HCT116 (cell line): ENCODE data around the gene XPOT. TPM values are rescaled to one million over a fixed set of nuclear protein-coding genes. Genes with fewer than 3 reads are reported as not detected.

Experiments used
- ATAC-seq: fragments of 200-7000 bp; cut with Tn5 transposase; 2 replicates; pipeline ENCODE4 v1.9.1; 2020; ENCODE audit warnings: mild to moderate bottlenecking, moderate library complexity
- BruUV-seq: library from RNA; stranded (reverse); fragments of 400-500 nt; replicated peaks from 2 replicates; lab custom pipeline; 2021; lab: Mats Ljungman, UMichigan
- CTCF ChIA-PET: fragments of 300-600 bp; sonication (Branson Sonifier 250); formaldehyde crosslinking; loops from one replicate; lab custom pipeline; 2021; ENCODE audit warnings: antibody characterized with exemption; lab: Charles Lee
- POLR2A ChIA-PET: fragments of 300-600, 350-600 bp; sonication (Branson Sonifier 250); formaldehyde crosslinking; loops from one replicate; lab custom pipeline; 2021; ENCODE audit warnings: antibody characterized with exemption; lab: Charles Lee
- RAD21 ChIA-PET, 2 experiments: fragments of 300-600 bp; sonication (Branson Sonifier 250); formaldehyde crosslinking; loops; one replicate each; lab custom pipeline; 2023; ENCODE audit warnings: low total read pairs in 2 of 2; ENCODE audit not compliant: uncharacterized antibody in 2 of 2, unreplicated experiment in 2 of 2, low non-redundant PET in 1 of 2; lab: Charles Lee
- DNase-seq: peaks from one replicate; pipeline ENCODE4 v3.0.0-alpha.2; 2010; ENCODE audit warnings: low read depth, low spot score
- H2AFZ ChIP-seq: fragments of 200-600 bp; shearing (Covaris generic), sonication (generic); 2 replicates; pipeline ENCODE4 v1.6.1; 2017; ENCODE audit warnings: low read depth, mixed run types, mixed read lengths, antibody characterized with exemption, low read length; ENCODE audit not compliant: poor library complexity, severe bottlenecking
- H3K27ac ChIP-seq: 2 replicates; pipeline ENCODE4 v1.5.1; 2012; ENCODE audit warnings: low read depth, low read length
- H3K27me3 ChIP-seq: fragments of 200-600 bp; sonication (generic); 2 replicates; pipeline ENCODE4 v1.6.1; 2016; ENCODE audit warnings: mixed run types, low read length, mixed read lengths; ENCODE audit not compliant: insufficient read depth
- H3K36me3 ChIP-seq, 2 experiments: fragments of 200-500 bp in 1 of 2; fragments of 200-600 bp in 1 of 2; sonication (Bioruptor generic) in 1 of 2; sonication (generic) in 1 of 2; 2 replicates each; pipeline versions ENCODE4 v1.5.1 to v1.6.1; 2014 to 2016; ENCODE audit warnings: low read length in 2 of 2, inconsistent platforms in 1 of 2, mixed read lengths in 1 of 2, mixed run types in 1 of 2; ENCODE audit not compliant: insufficient read depth in 2 of 2, control insufficient read depth in 1 of 2
- H3K4me1 ChIP-seq, 2 experiments: fragments of 200-600 bp in 1 of 2; sonication (generic) in 1 of 2; 2 replicates each; pipeline versions ENCODE4 v1.5.1 to v1.6.1; 2012 to 2017; ENCODE audit warnings: low read length in 2 of 2, inconsistent platforms in 1 of 2, mild to moderate bottlenecking in 1 of 2, mixed read lengths in 1 of 2, mixed run types in 1 of 2, moderate library complexity in 1 of 2; ENCODE audit not compliant: insufficient read depth in 2 of 2, control insufficient read depth in 1 of 2
- H3K4me2 ChIP-seq: fragments of 200-600 bp; sonication (generic); 2 replicates; pipeline ENCODE4 v1.6.1; 2017; ENCODE audit warnings: mixed run types, low read length, mixed read lengths
- H3K4me3 ChIP-seq, 2 experiments: fragments of 200-600 bp in 1 of 2; sonication (generic) in 1 of 2; replicated peaks in 1 of 2; 2 replicates each; pipeline ENCODE4 v1.5.1; 2011 to 2016; ENCODE audit warnings: low read length in 2 of 2, control low read depth in 1 of 2, low read depth in 1 of 2, mild to moderate bottlenecking in 1 of 2, mixed read lengths in 1 of 2, mixed run types in 1 of 2
- H3K79me2 ChIP-seq: fragments of 200-600 bp; sonication (generic); 2 replicates; pipeline ENCODE4 v1.6.1; 2017; ENCODE audit warnings: mild to moderate bottlenecking, mixed run types, low read length, moderate library complexity, mixed read lengths; ENCODE audit not compliant: insufficient read depth
- H3K9ac ChIP-seq: fragments of 200-600 bp; sonication (generic); 2 replicates; pipeline ENCODE4 v1.6.1; 2016; ENCODE audit warnings: low read length, mixed read lengths
- H3K9me2 ChIP-seq: fragments of 200-600 bp; sonication (generic), shearing (Covaris generic); 2 replicates; pipeline ENCODE4 v1.6.1; 2017; ENCODE audit warnings: mixed run types, mild to moderate bottlenecking, moderate library complexity; ENCODE audit not compliant: insufficient read depth
- H3K9me3 ChIP-seq, 2 experiments: fragments of 200-500 bp in 1 of 2; fragments of 200-600 bp in 1 of 2; sonication (Bioruptor generic) in 1 of 2; sonication (generic) in 1 of 2; 2 replicates each; pipeline ENCODE4 v1.6.1; 2014 to 2017; ENCODE audit warnings: low read length in 2 of 2, mixed read lengths in 2 of 2, inconsistent platforms in 1 of 2, low read depth in 1 of 2, mild to moderate bottlenecking in 1 of 2, mixed run types in 1 of 2, moderate library complexity in 1 of 2; ENCODE audit not compliant: control insufficient read depth in 1 of 2, insufficient read depth in 1 of 2
- H4K20me1 ChIP-seq: fragments of 200-600 bp; sonication (generic), shearing (Covaris generic); 2 replicates; pipeline ENCODE4 v1.6.1; 2017; ENCODE audit warnings: mixed run types, mild to moderate bottlenecking, moderate library complexity; ENCODE audit not compliant: insufficient read depth
- CEBPB ChIP-seq: IDR thresholded peaks from 2 replicates; pipeline ENCODE4 v1.6.1; 2012; ENCODE audit warnings: low read depth
- CTCF ChIP-seq, 3 experiments: fragments of 200-600 bp in 1 of 3; sonication (generic) in 1 of 3; IDR thresholded peaks in 2 of 3; conservative IDR thresholded peaks in 1 of 3; 2 replicates each; pipeline ENCODE4 v1.5.1; 2012 to 2017; ENCODE audit warnings: low read depth in 2 of 3, low read length in 2 of 3, antibody characterized with exemption in 1 of 3, borderline replicate concordance in 1 of 3, control low read depth in 1 of 3, mild to moderate bottlenecking in 1 of 3, mixed read lengths in 1 of 3, mixed run types in 1 of 3, moderate library complexity in 1 of 3; ENCODE audit not compliant: insufficient read depth in 1 of 3
- EGR1 ChIP-seq: IDR thresholded peaks from 2 replicates; pipeline ENCODE4 v1.6.1; 2012; ENCODE audit warnings: low read depth
- ELF1 ChIP-seq: IDR thresholded peaks from 2 replicates; pipeline ENCODE4 v1.6.1; 2012; ENCODE audit warnings: low read depth, borderline replicate concordance
- EZH2 ChIP-seq: fragments of 200-600 bp; sonication (generic); IDR thresholded peaks from 2 replicates; pipeline ENCODE4 v1.6.1; 2017; ENCODE audit warnings: antibody characterized with exemption, mixed run types
- EZH2phosphoT487 ChIP-seq: fragments of 200-600 bp; IDR thresholded peaks from 2 replicates; pipeline ENCODE4 v1.6.1; 2018; ENCODE audit warnings: antibody characterized with exemption, borderline replicate concordance
- FOSL1 ChIP-seq: IDR thresholded peaks from 2 replicates; pipeline ENCODE4 v1.6.1; 2012; ENCODE audit warnings: low read depth
- JUND ChIP-seq: IDR thresholded peaks from 2 replicates; pipeline ENCODE4 v1.6.1; 2012
- MAX ChIP-seq: IDR thresholded peaks from 2 replicates; pipeline ENCODE4 v1.6.1; 2012
- POLR2A ChIP-seq: IDR thresholded peaks from 2 replicates; pipeline ENCODE4 v1.7.0; 2011; ENCODE audit warnings: borderline replicate concordance; ENCODE audit not compliant: insufficient read depth, insufficient read length; ENCODE audit errors: extremely low read depth
- POLR2AphosphoS5 ChIP-seq: IDR thresholded peaks from 2 replicates; pipeline ENCODE4 v1.6.1; 2011; ENCODE audit warnings: mild to moderate bottlenecking, low read depth, low read length, moderate library complexity
- RAD21 ChIP-seq: IDR thresholded peaks from 2 replicates; pipeline ENCODE4 v1.6.1; 2012; ENCODE audit warnings: low read depth, mild to moderate bottlenecking
- REST ChIP-seq: IDR thresholded peaks from 2 replicates; pipeline ENCODE4 v1.6.1; 2012; ENCODE audit warnings: low read depth
- SIN3A ChIP-seq: IDR thresholded peaks from 2 replicates; pipeline ENCODE4 v1.6.1; 2012; ENCODE audit warnings: low read depth
- SP1 ChIP-seq: IDR thresholded peaks from 2 replicates; pipeline ENCODE4 v1.6.1; 2012; ENCODE audit warnings: low read depth
- SRF ChIP-seq: IDR thresholded peaks from 2 replicates; pipeline ENCODE4 v1.6.1; 2012; ENCODE audit warnings: low read depth
- YY1 ChIP-seq: IDR thresholded peaks from 2 replicates; pipeline ENCODE4 v1.6.1; 2011; ENCODE audit warnings: low read length, low read depth, moderate library complexity, mild to moderate bottlenecking; ENCODE audit not compliant: insufficient replicate concordance; ENCODE audit errors: extremely low read depth
- ZFX ChIP-seq: fragments of 450-650 bp; IDR thresholded peaks from 2 replicates; pipeline ENCODE4 v1.6.1; 2017
- ZNF274 ChIP-seq: fragments of 200-500 bp; sonication (Bioruptor generic); IDR thresholded peaks from 2 replicates; pipeline ENCODE4 v1.6.1; 2014; ENCODE audit warnings: mild to moderate bottlenecking, low read depth, low read length, inconsistent platforms
- intact Hi-C: fragments of 100-400 bp; cut with micrococcal nuclease; formaldehyde crosslinking; loops from 2 replicates; pipeline ENCODE4 v1.10.0; 2022
- total RNA-seq: library from RNA; stranded (reverse); gene quantifications from one replicate; pipeline ENCODE4 v1.2.1, GENCODE V29; 2021; ENCODE audit not compliant: unreplicated experiment

The XPOT gene
- total RNA-seq, 1 experiment from 2014 or later: 120 TPM

GRCh38 chr12:64383675-64384074 lies 20.5 kb upstream of the XPOT start:
- H3K9me3 ChIP-seq: no peaks in the 10 kb centered on the region
- no peak overlapping the region for H3K9ac ChIP-seq
- TF ChIP-seq CEBPB: no peak
- no peak for TF ChIP-seq ZFX
- no peak for TF ChIP-seq EZH2
- TF ChIP-seq CTCF (IDR thresholded peaks at IDR 0.05 in 2 of 3, conservative IDR thresholded peaks at IDR 0.05 in 1 of 3; ENCODE audit: borderline replicate concordance in 1 of 3, insufficient read depth in 1 of 3, low read depth in 2 of 3, low read length in 2 of 3): no peak
- no peak for TF ChIP-seq SP1
- no peak for TF ChIP-seq JUND
- TF ChIP-seq MAX: no peak
- TF ChIP-seq REST: no peak
- no peak for TF ChIP-seq SIN3A
- no peak for TF ChIP-seq POLR2AphosphoS5
- TF ChIP-seq ELF1: no peak
- TF ChIP-seq FOSL1: no peak
- TF ChIP-seq EZH2phosphoT487: no peak
- no peak for TF ChIP-seq YY1
- TF ChIP-seq ZNF274: no peak
- TF ChIP-seq SRF: no peak
- TF ChIP-seq EGR1: no peak
- no peak for TF ChIP-seq RAD21
- no peak for TF ChIP-seq POLR2A
- no peak for ATAC-seq
- no TSS peak for BruUV-seq
- no peak overlapping the region for H3K4me3 ChIP-seq
- intact Hi-C loops: no loop called here
- H3K4me2 ChIP-seq: no peak overlapping the region
- H3K36me3 ChIP-seq: no peaks in the 10 kb centered on the region
- H3K79me2 ChIP-seq: no peaks in the 10 kb centered on the region
- peaks cover 0 to 18% of the 10 kb centered on the region in 2 experiments; a peak in 2 of 4 replicates for H3K4me1 ChIP-seq
- H2AFZ ChIP-seq: no peak overlapping the region
- no peaks in the 10 kb centered on the region for H4K20me1 ChIP-seq
- DNase-seq: no peak
- ChIA-PET RAD21 (no interaction called here), POLR2A (interaction anchor here (0.9 kb wide), 1 partner anchor 20 kb away, joined by 3 read pairs; the partner anchor contains the start of gene XPOT), CTCF (no interaction called here)
- H3K27me3 ChIP-seq: no peaks in the 10 kb centered on the region
- no peak overlapping the region for H3K27ac ChIP-seq
- H3K9me2 ChIP-seq: no peaks in the 10 kb centered on the region
